HG03095 (cell line): ENCODE data around the gene ZC3H15.
"Not testable (repeated sequence)": the region's sequence is repeated elsewhere in the genome, so short reads cannot be mapped to it uniquely, and the experiment has no call there.

Experiments
- ATAC-seq: cut with Tn5 transposase; IDR thresholded peaks from one replicate; pipeline ENCODE4 v1.9.1; 2021; ENCODE audit warnings: moderate library complexity; ENCODE audit not compliant: unreplicated experiment

Gene ZC3H15

DNA sequence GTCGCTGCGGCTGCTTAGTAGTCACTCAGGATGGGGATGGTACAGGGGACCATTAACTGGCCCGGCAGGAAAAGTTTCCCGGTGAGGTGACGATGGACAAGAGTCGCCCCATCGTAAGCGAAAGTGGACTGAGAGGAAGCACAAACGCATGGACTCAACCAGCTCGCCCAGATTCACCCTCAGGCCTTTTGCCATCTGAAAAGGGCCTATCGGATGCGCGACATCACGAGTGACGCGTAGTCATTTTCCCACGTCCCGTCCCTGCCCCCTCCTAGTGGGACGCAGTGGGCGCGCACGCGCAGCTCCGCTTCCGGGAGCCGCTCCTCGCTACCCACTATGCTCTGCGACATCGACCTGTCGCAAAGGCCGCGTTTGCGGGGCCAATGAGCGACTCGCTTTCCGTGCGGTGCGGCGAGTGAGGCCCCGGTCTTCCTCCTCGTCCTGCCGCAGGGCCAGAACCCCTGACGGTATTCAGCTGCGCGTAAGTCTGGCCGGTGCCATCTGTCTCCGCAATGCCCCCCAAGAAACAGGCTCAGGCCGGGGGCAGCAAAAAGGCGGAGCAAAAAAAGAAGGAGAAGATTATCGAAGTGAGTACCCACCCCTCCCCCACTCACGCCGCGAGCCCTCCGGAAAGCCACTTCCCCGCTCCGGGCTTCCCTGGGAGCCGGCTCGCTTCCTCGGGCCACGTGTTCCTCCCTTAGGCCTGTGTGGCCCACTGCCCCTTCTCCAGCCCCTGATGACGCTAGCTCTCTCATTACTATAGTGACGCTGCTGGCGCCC is at the start of gene ZC3H15:
TSS of gene ZC3H15 (plus strand) at position 390 of the 780 bp plus-strand sequence. CDS start at position 513, 123 bp downstream.
- peak; percentile 84 for ATAC-seq

DNA sequence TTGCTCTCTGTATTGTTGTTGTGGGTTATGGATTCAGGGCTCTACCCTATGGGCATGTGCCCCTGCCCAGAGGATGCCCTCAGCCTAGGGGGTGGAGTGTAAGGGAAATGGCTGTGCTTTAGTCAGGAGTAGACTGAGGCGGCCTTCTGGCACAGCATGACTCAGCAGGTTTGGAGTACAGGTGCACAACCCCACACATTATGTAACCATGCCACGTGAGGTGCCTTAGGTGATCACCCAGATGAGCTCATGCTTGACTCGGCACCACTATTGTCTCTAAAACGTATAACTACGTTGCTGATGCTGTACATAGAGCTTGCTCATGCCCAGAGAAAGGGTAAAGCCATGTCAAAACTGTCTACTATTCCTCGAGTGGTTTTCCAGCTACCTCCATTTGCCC is 48.3 kb upstream of the ZC3H15 start:
- no peak for ATAC-seq

- ATAC-seq: not testable (repeated sequence)
Measured at GRCh38 chr2:186439673-186440095, 46.4 kb upstream of the ZC3H15 start.

- ATAC-seq: no peak
Measured at GRCh38 chr2:186440506-186440905, 45.6 kb upstream of the ZC3H15 start.

DNA sequence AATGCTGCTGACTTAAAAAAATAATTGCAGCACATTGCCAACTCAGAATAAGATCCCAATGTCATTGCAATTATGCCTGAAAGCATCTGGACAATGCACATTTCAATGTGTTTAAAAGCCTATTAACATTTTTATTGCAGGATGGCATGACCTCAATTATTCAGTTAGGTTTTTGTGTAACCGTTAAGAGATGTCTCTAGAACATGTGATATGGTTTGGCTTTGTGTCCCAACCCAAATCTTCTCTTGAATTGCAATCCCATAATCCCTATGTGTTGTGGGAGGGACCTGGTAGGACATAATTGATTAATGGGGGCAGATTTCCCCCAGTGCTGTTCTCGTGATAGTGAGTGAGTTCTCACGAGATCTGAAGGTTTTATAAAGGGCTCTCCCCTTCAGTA is 43.2 kb upstream of the ZC3H15 start:
- ATAC-seq: no peak

DNA sequence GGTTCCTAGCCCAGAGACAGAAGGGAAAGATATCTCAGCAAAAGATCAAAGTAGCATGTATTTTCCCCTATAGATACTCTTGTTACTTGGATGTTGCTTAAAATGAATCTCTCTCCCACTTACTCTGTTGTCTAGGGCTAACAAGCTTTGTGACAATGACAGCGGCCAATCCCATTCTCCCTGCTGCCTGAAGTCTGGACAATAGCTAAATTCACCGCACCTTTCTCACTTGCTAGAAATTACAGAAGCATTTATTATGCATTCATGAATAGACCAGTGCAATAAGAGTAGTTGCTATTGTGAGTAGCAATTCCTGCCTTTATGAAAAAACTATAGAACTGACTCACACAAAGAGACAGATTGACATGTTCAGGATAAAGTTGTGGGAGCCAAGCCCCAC is 42.2 kb upstream of the ZC3H15 start:
- ATAC-seq: no peak

- ATAC-seq: no peak
Measured at GRCh38 chr2:186445506-186445905, 40.6 kb upstream of the ZC3H15 start.

DNA sequence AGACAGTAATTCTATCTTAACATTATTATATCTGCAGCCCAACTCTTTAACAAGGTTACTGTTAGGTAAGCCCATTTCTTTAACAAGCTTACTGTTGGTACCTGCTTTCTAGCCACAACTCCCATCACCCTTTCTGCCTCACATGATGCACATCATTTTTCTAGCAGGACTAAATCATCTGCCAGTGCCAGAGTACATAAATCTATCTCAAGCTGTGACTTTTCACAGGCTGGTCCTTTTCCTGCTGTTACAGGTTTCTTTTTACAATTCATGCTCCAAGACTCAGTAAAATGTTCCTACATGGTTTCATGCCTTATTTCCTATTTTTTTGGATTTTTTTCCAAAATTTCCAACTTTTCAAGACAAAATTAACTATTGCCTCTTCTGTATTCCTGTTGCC is 30.4 kb upstream of the ZC3H15 start:
- ATAC-seq: no peak

- no peak for ATAC-seq
Measured at GRCh38 chr2:186456941-186457340, 29.1 kb upstream of the ZC3H15 start.

- ATAC-seq: no peak
Measured at GRCh38 chr2:186457908-186458307, 28.2 kb upstream of the ZC3H15 start.

DNA sequence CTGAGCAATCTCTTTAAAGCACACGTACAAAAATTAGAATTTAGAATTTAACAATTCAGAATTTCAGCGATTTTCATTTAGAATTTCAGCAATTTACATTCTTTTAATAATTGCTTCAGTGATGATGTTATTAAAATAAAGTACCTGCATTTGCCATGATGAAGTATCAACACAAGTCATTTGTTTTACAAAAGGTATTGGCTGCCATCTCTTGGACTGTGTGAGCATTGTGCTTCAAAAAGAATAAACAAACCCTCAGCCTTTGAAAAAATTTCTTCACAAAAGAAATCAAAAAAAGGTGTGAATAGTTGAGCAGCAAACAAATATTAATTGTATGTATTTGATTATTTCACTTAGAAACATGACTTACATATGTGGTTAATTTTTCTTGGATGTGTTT is 27.1 kb upstream of the ZC3H15 start:
- no peak for ATAC-seq

DNA sequence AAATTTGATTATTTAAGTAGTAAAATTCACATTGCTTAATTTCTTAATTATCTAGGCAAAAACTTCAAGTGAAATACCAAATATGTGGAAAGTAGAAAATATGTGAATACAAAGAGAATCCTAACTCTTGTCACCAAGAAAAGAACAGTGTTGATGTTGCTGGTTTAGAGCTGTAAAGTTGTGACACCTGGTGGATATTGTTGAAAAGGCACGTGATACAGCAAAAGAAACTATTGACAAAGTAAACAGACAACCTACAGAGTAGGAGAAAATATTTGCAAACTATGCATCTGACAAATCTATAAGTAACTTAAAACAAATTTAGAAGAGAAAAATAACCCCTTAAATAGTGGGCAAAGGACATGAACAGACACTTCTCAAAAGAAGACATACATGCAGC is 25.6 kb upstream of the ZC3H15 start:
- ATAC-seq: peak; percentile 61

DNA sequence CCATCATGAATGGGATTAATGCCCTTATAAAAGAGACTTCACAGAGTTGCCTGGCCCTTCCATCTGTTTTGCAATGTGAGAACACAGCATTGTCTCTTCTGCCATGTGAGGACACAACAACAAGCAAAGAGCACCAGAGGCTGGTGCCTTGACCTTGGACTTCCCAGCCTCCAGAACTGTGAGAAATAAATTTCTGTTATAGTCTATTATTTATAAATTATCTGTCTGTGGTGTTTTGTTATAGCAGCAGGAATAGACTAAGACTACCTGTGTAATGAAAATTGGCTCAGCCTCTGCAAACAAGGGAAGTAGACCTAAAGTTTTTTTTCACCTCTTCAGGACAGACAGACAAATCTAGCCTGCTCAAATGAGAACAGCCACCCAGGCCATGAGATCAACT is 19.3 kb upstream of the ZC3H15 start:
- no peak for ATAC-seq

- ATAC-seq: no peak
Measured at GRCh38 chr2:186467421-186467820, 18.6 kb upstream of the ZC3H15 start.

DNA sequence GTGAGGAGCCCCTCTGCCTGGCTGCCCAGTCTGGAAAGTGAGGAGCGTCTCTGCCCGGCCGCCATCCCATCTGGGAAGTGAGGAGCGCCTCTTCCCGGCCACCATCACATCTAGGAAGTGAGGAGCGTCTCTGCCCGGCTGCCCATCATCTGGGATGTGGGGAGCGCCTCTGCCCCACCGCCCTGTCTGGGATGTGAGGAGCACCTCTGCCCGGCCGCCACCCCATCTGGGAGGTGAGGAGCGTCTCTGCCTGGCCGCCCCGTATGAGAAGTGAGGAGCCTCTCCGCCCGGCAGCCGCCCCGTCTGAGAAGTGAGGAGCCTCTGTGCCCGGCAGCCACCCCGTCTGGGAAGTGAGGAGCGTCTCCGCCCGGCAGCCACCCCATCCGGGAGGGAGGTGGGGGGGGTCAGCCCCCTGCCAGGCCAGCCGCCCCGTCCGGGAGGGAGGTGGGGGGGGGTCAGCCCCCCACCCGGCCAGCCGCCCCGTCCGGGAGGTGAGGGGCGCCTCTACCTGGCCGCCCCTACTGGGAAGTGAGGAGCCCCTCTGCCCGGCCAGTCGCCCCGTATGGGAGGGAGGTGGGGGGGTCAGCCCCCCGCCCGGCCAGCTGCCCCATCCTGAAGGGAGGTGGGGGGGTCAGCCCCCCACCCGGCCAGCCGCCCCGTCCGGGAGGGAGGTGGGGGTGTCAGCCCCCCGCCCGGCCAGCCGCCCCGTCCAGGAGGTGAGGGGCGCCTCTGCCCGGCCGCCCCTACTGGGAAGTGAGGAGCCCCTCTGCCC is 13.2 kb upstream of the ZC3H15 start:
- ATAC-seq: not testable (repeated sequence)

GRCh38 chr2:186474239-186474638 is 11.8 kb upstream of the ZC3H15 start:
- ATAC-seq: not testable (repeated sequence)

DNA sequence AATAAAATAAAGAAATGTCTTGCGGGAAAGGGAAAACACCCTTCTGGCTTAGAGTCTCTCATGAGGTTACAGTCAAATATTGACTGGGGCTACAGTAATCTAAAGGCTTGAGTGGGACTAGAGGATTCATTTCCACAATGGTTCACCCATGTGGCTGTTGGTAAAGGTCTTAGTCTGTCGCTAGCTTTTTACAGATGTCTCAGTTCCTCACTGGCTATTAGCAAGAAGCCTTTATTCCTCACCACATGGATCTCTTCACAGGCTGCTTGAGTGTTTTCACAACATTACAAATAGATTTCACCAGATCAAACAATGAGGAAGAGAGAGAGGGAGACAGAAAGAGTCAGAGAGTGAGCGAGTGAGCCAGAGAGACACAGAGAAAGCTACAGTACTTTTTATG is 8.3 kb upstream of the ZC3H15 start:
- ATAC-seq: no peak

GRCh38 chr2:186480991-186481390 is 5.1 kb upstream of the ZC3H15 start:
- ATAC-seq: no peak

DNA sequence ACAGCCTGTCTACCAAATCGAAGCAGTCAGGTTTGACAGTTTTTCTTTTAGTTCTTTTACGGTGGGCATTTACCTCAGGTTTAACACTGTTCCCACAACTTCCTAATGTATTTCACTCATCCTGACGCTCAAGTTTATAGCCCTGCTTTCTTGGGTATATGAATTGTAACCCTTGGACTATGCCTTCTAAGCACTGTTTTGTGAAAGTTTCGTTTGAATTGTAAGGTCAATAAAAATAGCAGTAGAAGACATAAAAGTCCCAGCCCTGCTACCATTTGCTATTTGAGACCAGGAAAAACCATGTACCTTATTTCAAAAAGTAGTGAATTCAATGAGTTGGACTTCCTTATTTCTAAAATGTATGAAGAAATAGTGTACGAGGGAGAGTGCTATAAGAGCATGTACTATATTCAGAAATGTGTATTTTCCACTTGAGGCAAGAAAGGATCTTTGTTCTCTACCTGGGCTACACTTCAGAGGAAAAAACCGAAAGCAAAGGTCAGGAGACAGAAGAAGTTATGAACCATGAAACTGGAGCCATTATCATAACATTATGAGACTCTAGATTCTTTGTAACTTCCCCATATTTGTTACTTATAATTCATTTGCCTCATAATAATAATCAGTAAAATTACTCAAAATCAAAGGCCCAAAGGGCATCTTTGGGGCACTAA is 1.9 kb upstream of the ZC3H15 start:
- no peak for ATAC-seq

- ATAC-seq: no peak
Measured at GRCh38 chr2:186485576-186485870, 537 bp upstream of the ZC3H15 start.

- no peak for ATAC-seq
Measured at GRCh38 chr2:186486651-186487647, 889 bp downstream of the ZC3H15 start.
